Measurements from ENCODE around the gene ZNF592.
A peak's percentile ranks its signal among the peaks of the same experiment; 100 is the strongest.
"Not testable (repeated sequence)": the region's sequence is repeated elsewhere in the genome, so short reads cannot be mapped to it uniquely, and the experiment has no call there.

The ZNF592 gene

GRCh38 chr15:84840255-84840654 is 91.9 kb downstream of the ZNF592 start:
- Histone ChIP-seq H3K4me1 (peaks cover 22% of the 10 kb centered on the region; the same call in 1 of the 2 replicates), H4K20me1 (no peaks in the 10 kb centered on the region), H3K36me3 (no peaks in the 10 kb centered on the region), H3K9me3 (no peaks in the 10 kb centered on the region), H3K4me2 (peak overlapping the region; percentile 32), H3K27me3 (no peaks in the 10 kb centered on the region), H3K4me3 (no peak overlapping the region), H3K27ac (peak overlapping the region; percentile 30; the same call in 1 of the 2 replicates), H3K9ac (no peak overlapping the region)
- no peak for TF ChIP-seq Cebpa-rat (IDR thresholded peaks at IDR 0.05)

- Histone ChIP-seq H3K27ac (peak overlapping the region; percentile 30; the same call in 1 of the 2 replicates), H3K4me3 (no peak overlapping the region), H3K9me3 (no peaks in the 10 kb centered on the region), H3K27me3 (no peaks in the 10 kb centered on the region), H3K4me2 (peak overlapping the region; percentile 32), H3K4me1 (peaks cover 22% of the 10 kb centered on the region; the same call in 1 of the 2 replicates), H3K36me3 (no peaks in the 10 kb centered on the region), H4K20me1 (no peaks in the 10 kb centered on the region), H3K9ac (no peak overlapping the region)
- no peak for TF ChIP-seq Cebpa-rat (IDR thresholded peaks at IDR 0.05)
These were observed 92.5 kb downstream of the ZNF592 start for GRCh38 chr15:84840741-84841429.

- Histone ChIP-seq H3K27ac (no peak overlapping the region), H3K36me3 (no peaks in the 10 kb centered on the region), H3K9ac (no peak overlapping the region), H3K4me2 (no peak overlapping the region), H3K27me3 (no peaks in the 10 kb centered on the region), H4K20me1 (no peaks in the 10 kb centered on the region), H3K9me3 (peaks cover 16% of the 10 kb centered on the region), H3K4me3 (no peak overlapping the region), H3K4me1 (peaks cover 18% of the 10 kb centered on the region; the same call in 1 of the 2 replicates)
- TF ChIP-seq Cebpa-rat (IDR thresholded peaks at IDR 0.05): no peak
These were observed 94.4 kb downstream of the ZNF592 start for GRCh38 chr15:84842781-84843180.

GRCh38 chr15:84844964-84845363 is 96.6 kb downstream of the ZNF592 start:
- H3K9ac ChIP-seq: no peak overlapping the region
- H4K20me1 ChIP-seq: no peaks in the 10 kb centered on the region
- TF ChIP-seq Cebpa-rat (IDR thresholded peaks at IDR 0.05): no peak
- H3K4me2 ChIP-seq: no peak overlapping the region
- no peaks in the 10 kb centered on the region for H3K27me3 ChIP-seq
- no peak overlapping the region for H3K4me3 ChIP-seq
- H3K27ac ChIP-seq: no peak overlapping the region
- no peaks in the 10 kb centered on the region for H3K36me3 ChIP-seq
- H3K4me1 ChIP-seq: peaks cover 13% of the 10 kb centered on the region; the same call in 1 of the 2 replicates
- peaks cover 17% of the 10 kb centered on the region for H3K9me3 ChIP-seq

GRCh38 chr15:84845631-84846030 is 97.2 kb downstream of the ZNF592 start:
- not testable (repeated sequence) for H3K27me3 ChIP-seq, H4K20me1 ChIP-seq, H3K4me2 ChIP-seq, H3K4me1 ChIP-seq, H3K9ac ChIP-seq, H3K4me3 ChIP-seq, H3K27ac ChIP-seq, H3K36me3 ChIP-seq
- H3K9me3 ChIP-seq: peaks cover 17% of the 10 kb centered on the region

GRCh38 chr15:84846269-84846668 is 97.9 kb downstream of the ZNF592 start:
- Histone ChIP-seq H3K27ac (no peak overlapping the region), H3K36me3 (no peaks in the 10 kb centered on the region), H3K4me1 (no peaks in the 10 kb centered on the region), H3K27me3 (no peaks in the 10 kb centered on the region), H3K9ac (no peak overlapping the region), H3K4me3 (no peak overlapping the region), H3K9me3 (peaks cover 17% of the 10 kb centered on the region), H3K4me2 (no peak overlapping the region), H4K20me1 (no peaks in the 10 kb centered on the region)
- TF ChIP-seq Cebpa-rat (IDR thresholded peaks at IDR 0.05): no peak

GRCh38 chr15:84847382-84847781 is 99.0 kb downstream of the ZNF592 start:
- Histone ChIP-seq H3K27ac (no peak overlapping the region), H3K36me3 (no peaks in the 10 kb centered on the region), H3K4me2 (no peak overlapping the region), H3K4me3 (no peak overlapping the region), H3K9ac (no peak overlapping the region), H4K20me1 (no peaks in the 10 kb centered on the region), H3K27me3 (no peaks in the 10 kb centered on the region), H3K4me1 (no peaks in the 10 kb centered on the region), H3K9me3 (peaks cover 17% of the 10 kb centered on the region)
- no peak for TF ChIP-seq Cebpa-rat (IDR thresholded peaks at IDR 0.05)

- no peaks in the 10 kb centered on the region for H4K20me1 ChIP-seq
- no peaks in the 10 kb centered on the region for H3K4me1 ChIP-seq
- H3K9ac ChIP-seq: no peak overlapping the region
- H3K27ac ChIP-seq: no peak overlapping the region
- no peak overlapping the region for H3K4me3 ChIP-seq
- H3K9me3 ChIP-seq: peaks cover 7% of the 10 kb centered on the region
- H3K36me3 ChIP-seq: no peaks in the 10 kb centered on the region
- TF ChIP-seq Cebpa-rat (IDR thresholded peaks at IDR 0.05): no peak
- H3K4me2 ChIP-seq: no peak overlapping the region
- H3K27me3 ChIP-seq: no peaks in the 10 kb centered on the region
These were observed 103.8 kb downstream of the ZNF592 start for GRCh38 chr15:84852212-84852611.

GRCh38 chr15:84855136-84855535 is 106.7 kb downstream of the ZNF592 start:
- Histone ChIP-seq H3K9me3 (no peaks in the 10 kb centered on the region), H3K36me3 (no peaks in the 10 kb centered on the region), H4K20me1 (no peaks in the 10 kb centered on the region), H3K9ac (no peak overlapping the region), H3K4me1 (no peaks in the 10 kb centered on the region), H3K4me2 (no peak overlapping the region), H3K27me3 (no peaks in the 10 kb centered on the region), H3K27ac (no peak overlapping the region), H3K4me3 (no peak overlapping the region)
- TF ChIP-seq Cebpa-rat (IDR thresholded peaks at IDR 0.05): no peak

- no peaks in the 10 kb centered on the region for H3K27me3 ChIP-seq
- H3K4me3 ChIP-seq: no peak overlapping the region
- H3K36me3 ChIP-seq: no peaks in the 10 kb centered on the region
- H3K27ac ChIP-seq: no peak overlapping the region
- H3K4me2 ChIP-seq: no peak overlapping the region
- H3K9me3 ChIP-seq: no peaks in the 10 kb centered on the region
- no peak overlapping the region for H3K9ac ChIP-seq
- TF ChIP-seq Cebpa-rat (IDR thresholded peaks at IDR 0.05): no peak
- H3K4me1 ChIP-seq: no peaks in the 10 kb centered on the region
- H4K20me1 ChIP-seq: no peaks in the 10 kb centered on the region
These were observed 107.4 kb downstream of the ZNF592 start for GRCh38 chr15:84855765-84856164.

Measured in BLaER1 (cell line).